Body of pancreas (tissue), 4 donors: ENCODE measurements around the gene OR2K2. TPM values are rescaled to one million over a fixed set of nuclear protein-coding genes. Genes with fewer than 3 reads are reported as not detected.
"Not testable (repeated sequence)": the region's sequence is repeated elsewhere in the genome, so short reads cannot be mapped to it uniquely, and the experiment has no call there.

Experiments
- ATAC-seq: fragments of 150-250 bp; one replicate; pipeline ENCODE4 v1.9.1; 2016
- DNase-seq, 4 donors: peaks; one replicate each; pipeline ENCODE4 v3.0.0-alpha.2; 2019
- H3K27ac ChIP-seq, 4 donors: fragments of 200-600 bp; sonication (generic); 1 replicate in 3 of 4; 2 replicates in 1 of 4; pipeline versions ENCODE4 v1.5.1 to v1.6.1; 2016 to 2019; ENCODE audit warnings: mild to moderate bottlenecking in 1 of 4, mixed read lengths in 1 of 4, moderate library complexity in 1 of 4
- H3K27me3 ChIP-seq, 2 donors: fragments of 200-600 bp; sonication (generic); one replicate each; pipeline ENCODE4 v1.6.0; 2016; ENCODE audit warnings: mild to moderate bottlenecking in 1 of 2
- H3K36me3 ChIP-seq, 2 donors: fragments of 200-600 bp; sonication (generic); replicated peaks in 1 of 2; 2 replicates each; pipeline ENCODE4 v1.5.1; 2016; ENCODE audit warnings: low read depth in 2 of 2; ENCODE audit not compliant: insufficient read depth in 1 of 2
- H3K4me1 ChIP-seq: fragments of 200-600 bp; sonication (generic); one replicate; pipeline ENCODE4 v1.6.0; 2016
- H3K4me3 ChIP-seq, 2 donors: fragments of 200-600 bp; sonication (generic); 1 replicate in 1 of 2; 2 replicates in 1 of 2; pipeline ENCODE4 v1.5.1; 2016 to 2019
- H3K9me3 ChIP-seq, 3 donors: fragments of 200-600 bp; sonication (generic); 1 replicate in 2 of 3; 2 replicates in 1 of 3; pipeline ENCODE4 v1.5.1; 2016
- POLR2A ChIP-seq, 3 donors: fragments of 450-650 bp; IDR thresholded peaks; one replicate each; pipeline ENCODE4 v1.6.1; 2016; ENCODE audit warnings: antibody characterized with exemption in 3 of 3, mild to moderate bottlenecking in 2 of 3
- WGBS, 2 donors: methylation state at CpG; one replicate each; pipeline ENCODE4 v1.1.5; 2017; 5-methylcytosine and 5-hydroxymethylcytosine counted together
- intact Hi-C: fragments of 100-400 bp; cut with DNase I; formaldehyde crosslinking; loops from one replicate; pipeline ENCODE4 v1.15.1; 2023
- total RNA-seq, 2 donors: library from RNA; depleted of rRNA; stranded (reverse); fragments of >200 nt; gene quantifications; one replicate each; pipeline ENCODE4 v1.1.0, GENCODE V29; 2016
- TF ChIP-seq, protein P1 (sequence below), 7 experiments: fragments of 450-650 bp in 4 of 7; fragments of 200-600 bp in 3 of 7; sonication (generic) in 3 of 7; IDR thresholded peaks; one replicate each; pipeline ENCODE4 v1.5.1; 2016 to 2019; ENCODE audit warnings: antibody characterized with exemption in 7 of 7

OR2K2 gene
- total RNA-seq, 2 donors from 2014 or later: not detected

DNA sequence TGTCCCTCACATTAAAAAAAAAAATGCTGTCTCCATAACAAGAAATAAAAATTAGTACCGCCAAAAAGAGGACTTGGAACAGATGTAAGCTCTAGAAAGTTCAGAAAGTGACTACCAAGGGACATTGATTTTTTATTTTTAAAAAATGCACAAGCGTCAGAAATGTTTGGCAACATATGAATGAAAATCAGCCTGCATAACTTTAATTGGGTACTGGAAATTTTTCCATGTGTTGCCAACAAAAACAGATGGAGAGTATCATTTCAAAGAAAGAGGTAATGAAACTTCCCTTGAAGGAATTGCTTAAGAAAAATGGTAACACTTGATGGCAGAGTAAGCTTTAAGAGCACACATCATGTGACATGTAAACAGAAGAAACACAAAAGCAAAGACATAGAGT, 47.2 kb downstream of the OR2K2 start:
- TF ChIP-seq, protein P1, sequence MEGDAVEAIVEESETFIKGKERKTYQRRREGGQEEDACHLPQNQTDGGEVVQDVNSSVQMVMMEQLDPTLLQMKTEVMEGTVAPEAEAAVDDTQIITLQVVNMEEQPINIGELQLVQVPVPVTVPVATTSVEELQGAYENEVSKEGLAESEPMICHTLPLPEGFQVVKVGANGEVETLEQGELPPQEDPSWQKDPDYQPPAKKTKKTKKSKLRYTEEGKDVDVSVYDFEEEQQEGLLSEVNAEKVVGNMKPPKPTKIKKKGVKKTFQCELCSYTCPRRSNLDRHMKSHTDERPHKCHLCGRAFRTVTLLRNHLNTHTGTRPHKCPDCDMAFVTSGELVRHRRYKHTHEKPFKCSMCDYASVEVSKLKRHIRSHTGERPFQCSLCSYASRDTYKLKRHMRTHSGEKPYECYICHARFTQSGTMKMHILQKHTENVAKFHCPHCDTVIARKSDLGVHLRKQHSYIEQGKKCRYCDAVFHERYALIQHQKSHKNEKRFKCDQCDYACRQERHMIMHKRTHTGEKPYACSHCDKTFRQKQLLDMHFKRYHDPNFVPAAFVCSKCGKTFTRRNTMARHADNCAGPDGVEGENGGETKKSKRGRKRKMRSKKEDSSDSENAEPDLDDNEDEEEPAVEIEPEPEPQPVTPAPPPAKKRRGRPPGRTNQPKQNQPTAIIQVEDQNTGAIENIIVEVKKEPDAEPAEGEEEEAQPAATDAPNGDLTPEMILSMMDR (IDR thresholded peaks at IDR 0.05): no peak
- TF ChIP-seq POLR2A (IDR thresholded peaks at IDR 0.05): no peak
- no peak for ATAC-seq
- intact Hi-C loops: no loop called here

GRCh38 chr9:111280795-111281194, 49.2 kb downstream of the OR2K2 start:
- WGBS, 2 donors: 86 to 93% methylated on average over 1 of the region's 1 CpG
- H3K4me3 ChIP-seq, intact Hi-C loops: not testable (repeated sequence)

More for the DNA sequence above, 47.2 kb downstream of the OR2K2 start:
- Histone ChIP-seq H3K9me3 (no peaks in the 10 kb centered on the region), H3K27me3 (no peaks in the 10 kb centered on the region), H3K4me1 (no peaks in the 10 kb centered on the region), H3K36me3 (no peaks in the 10 kb centered on the region), H3K27ac (no peak overlapping the region), H3K4me3 (no peak overlapping the region)
- no peak for DNase-seq
- WGBS, 2 donors: 47 to 51% methylated on average over 2 of the region's 2 CpGs

More at GRCh38 chr9:111280795-111281194, 49.2 kb downstream of the OR2K2 start:
- not testable (repeated sequence) for H3K27me3 ChIP-seq, DNase-seq, H3K27ac ChIP-seq, H3K4me1 ChIP-seq, H3K9me3 ChIP-seq, ATAC-seq, H3K36me3 ChIP-seq

Other genes with a start within 250 kb of the OR2K2 start
- gene ECPAS, start 154.2 kb upstream of the OR2K2 start, total RNA-seq: 10 to 100 TPM; 35.3 to 57.6 TPM
- 1 to 10 TPM; 6.7 to 8.6 TPM for gene ZNF483, start 195.0 kb upstream of the OR2K2 start, total RNA-seq